ENCODE data around the gene CNTN2. TPM values are rescaled to one million over a fixed set of nuclear protein-coding genes. Genes with fewer than 3 reads are reported as not detected.

Gene CNTN2
- total RNA-seq, 1 donor from 2014 or later = 208 TPM

DNA sequence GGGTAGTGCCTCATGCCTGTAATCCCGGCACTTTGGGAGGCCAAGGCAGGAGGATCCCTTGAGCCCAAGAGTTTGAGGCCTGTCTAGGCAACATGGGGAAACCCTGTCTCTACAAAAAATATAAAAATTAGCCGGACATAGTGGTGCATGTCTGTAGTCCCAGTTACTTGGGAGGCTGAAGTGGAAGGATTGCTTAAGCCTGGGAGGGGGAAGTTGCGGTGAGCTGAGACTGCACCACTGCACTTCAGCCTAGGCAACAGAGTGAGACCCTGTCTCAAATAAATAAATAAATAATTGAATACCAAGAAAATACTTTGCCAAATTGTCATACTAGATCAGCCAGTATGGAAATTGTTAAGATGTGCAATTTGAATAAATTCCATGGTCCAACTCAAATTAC, 84.6 kb downstream of the CNTN2 start:
- H3K4me1 Mint-ChIP-seq (ENCODE audit: low read depth, unreplicated experiment) = no peaks in the 10 kb centered on the region
- H3K27me3 Mint-ChIP-seq (ENCODE audit: unreplicated experiment) = no peaks in the 10 kb centered on the region
- no peaks in the 10 kb centered on the region for H3K36me3 Mint-ChIP-seq (ENCODE audit: unreplicated experiment)
- TF ChIP-seq, protein P1, sequence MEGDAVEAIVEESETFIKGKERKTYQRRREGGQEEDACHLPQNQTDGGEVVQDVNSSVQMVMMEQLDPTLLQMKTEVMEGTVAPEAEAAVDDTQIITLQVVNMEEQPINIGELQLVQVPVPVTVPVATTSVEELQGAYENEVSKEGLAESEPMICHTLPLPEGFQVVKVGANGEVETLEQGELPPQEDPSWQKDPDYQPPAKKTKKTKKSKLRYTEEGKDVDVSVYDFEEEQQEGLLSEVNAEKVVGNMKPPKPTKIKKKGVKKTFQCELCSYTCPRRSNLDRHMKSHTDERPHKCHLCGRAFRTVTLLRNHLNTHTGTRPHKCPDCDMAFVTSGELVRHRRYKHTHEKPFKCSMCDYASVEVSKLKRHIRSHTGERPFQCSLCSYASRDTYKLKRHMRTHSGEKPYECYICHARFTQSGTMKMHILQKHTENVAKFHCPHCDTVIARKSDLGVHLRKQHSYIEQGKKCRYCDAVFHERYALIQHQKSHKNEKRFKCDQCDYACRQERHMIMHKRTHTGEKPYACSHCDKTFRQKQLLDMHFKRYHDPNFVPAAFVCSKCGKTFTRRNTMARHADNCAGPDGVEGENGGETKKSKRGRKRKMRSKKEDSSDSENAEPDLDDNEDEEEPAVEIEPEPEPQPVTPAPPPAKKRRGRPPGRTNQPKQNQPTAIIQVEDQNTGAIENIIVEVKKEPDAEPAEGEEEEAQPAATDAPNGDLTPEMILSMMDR (IDR thresholded peaks at IDR 0.05; ENCODE audit: partially characterized antibody, unreplicated experiment) = no peak
- H3K27ac Mint-ChIP-seq (ENCODE audit: unreplicated experiment) = no peak overlapping the region
- DNase-seq = no peak
- H3K9me3 Mint-ChIP-seq (ENCODE audit: unreplicated experiment) = no peaks in the 10 kb centered on the region
- no peak overlapping the region for H3K4me3 Mint-ChIP-seq (ENCODE audit: unreplicated experiment)

Other genes starting within 250 kb of the CNTN2 start
- gene NFASC, start 172.3 kb upstream of the CNTN2 start, total RNA-seq (ENCODE audit: unreplicated experiment) = 301 TPM
- 9.3 TPM for gene TMEM81, start 41.2 kb downstream of the CNTN2 start, total RNA-seq (ENCODE audit: unreplicated experiment)
- gene RBBP5, start 78.8 kb downstream of the CNTN2 start, total RNA-seq (ENCODE audit: unreplicated experiment) = 20.6 TPM
- 9.2 TPM for gene DSTYK, start 168.5 kb downstream of the CNTN2 start, total RNA-seq (ENCODE audit: unreplicated experiment)
- gene TMCC2, start 184.7 kb downstream of the CNTN2 start, total RNA-seq (ENCODE audit: unreplicated experiment) = 80.1 TPM